Measurements from ENCODE around the gene ECE2.
"Not testable (repeated sequence)": the region's sequence is repeated elsewhere in the genome, so short reads cannot be mapped to it uniquely, and the experiment has no call there.

ECE2 gene

DNA sequence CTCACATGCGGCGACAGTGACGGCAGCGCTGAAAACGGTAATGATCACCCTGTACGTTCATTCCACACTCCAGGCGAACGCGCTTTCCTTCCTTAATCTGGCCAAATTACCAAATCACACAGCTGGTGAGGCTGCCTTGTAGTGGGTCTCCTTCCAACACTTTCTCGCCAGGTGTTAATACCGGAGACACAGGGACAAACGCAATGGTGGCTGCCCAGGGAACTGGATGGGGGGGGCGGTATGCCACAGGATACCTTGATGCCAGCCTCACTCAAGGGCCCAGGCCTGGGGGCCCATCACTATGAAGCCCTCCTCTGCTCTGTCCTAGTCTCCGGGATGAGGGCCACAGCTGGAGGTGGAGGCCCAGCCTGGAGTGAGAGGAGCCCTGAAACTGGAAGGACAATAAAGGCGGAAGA lies 13.1 kb upstream of the ECE2 start:
- DNase-seq (ENCODE audit: low read depth in 2 of 3, low spot score in 2 of 3): no peak

DNA sequence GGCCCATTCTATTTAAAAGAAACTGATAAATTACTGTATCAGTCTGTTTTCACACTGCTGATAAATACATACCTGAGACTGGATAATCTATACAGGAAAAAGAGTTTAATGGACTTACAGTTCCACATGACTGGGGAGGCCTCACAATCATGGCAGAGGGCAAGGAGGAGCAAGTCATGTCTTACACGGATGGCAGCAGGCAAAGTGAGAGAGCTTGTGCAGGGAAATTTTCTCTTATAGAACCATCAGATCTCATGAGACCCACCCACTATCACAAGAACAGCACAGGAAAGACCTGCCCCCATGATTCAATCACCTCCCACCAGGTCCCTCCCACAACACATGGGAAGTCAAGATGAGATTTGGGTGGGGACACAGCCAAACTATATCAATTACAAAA lies 8.6 kb upstream of the ECE2 start:
- not testable (repeated sequence) for DNase-seq (ENCODE audit: low read depth in 2 of 3, low spot score in 2 of 3)

DNA sequence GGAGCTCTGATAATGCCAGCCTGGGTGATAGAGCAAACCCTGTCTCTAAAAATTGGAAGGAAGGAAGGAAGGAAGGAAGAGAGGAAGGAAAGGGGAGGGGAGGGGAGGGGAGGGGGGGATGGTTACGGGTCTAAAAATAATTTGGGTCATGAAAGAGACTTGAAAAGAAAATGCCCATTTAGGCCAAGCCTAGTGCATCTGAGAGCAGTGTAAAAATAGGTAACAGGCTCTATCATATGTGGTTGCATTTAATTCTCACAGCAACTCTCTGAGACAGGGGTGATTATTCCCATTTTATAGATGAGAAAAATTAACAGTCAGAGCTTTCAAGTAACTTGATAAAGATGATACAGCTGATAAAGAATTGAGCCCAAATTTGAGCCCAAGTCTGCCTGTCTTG lies 3.6 kb upstream of the ECE2 start:
- no peak for DNase-seq (ENCODE audit: low read depth in 2 of 3, low spot score in 2 of 3)

DNA sequence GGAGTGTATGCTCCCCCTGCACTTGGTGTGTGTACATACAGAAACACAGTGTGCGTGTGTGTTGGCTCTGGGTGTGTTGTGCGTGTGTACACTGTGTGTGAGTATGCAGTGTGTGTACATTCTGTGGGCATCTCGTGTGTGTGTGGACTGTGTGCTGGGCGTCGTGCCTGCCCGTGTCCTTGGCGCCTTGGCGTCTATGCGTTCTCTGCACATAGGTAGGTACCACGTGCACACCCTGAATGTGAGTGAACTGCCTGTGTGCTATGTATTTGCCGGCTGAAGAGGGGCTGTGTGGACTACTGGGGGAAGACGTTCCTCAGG lies 481 bp upstream of the ECE2 start:
- DNase-seq (ENCODE audit: low read depth in 2 of 3, low spot score in 2 of 3): no peak

DNA sequence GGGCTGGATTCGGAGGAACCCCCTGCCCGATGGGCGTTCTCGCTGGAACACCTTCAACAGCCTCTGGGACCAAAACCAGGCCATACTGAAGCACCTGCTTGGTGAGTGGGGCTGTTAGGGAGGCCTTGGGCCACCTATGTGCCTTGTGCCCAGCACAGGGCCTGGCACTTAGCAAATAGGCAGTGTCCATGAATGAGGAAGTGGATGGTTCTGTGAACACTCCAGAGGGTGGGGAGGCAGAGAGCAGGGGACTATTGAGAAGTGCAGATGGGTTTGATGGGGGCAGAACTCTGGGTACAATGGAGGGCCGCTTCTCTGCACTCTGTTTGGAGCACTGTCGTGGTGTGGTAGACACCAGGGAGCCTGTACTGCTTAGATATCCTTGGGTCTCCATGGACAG lies 1.5 kb downstream of the ECE2 start:
- DNase-seq (ENCODE audit: low read depth in 2 of 3, low spot score in 2 of 3): no peak

GRCh38 chr3:184282941-184283340 lies 7.1 kb downstream of the ECE2 start:
- no peak for DNase-seq (ENCODE audit: low read depth in 2 of 3, low spot score in 2 of 3)

- no peak for DNase-seq (ENCODE audit: low read depth in 2 of 3, low spot score in 2 of 3)
Observed at GRCh38 chr3:184283681-184284080, 7.9 kb downstream of the ECE2 start.

- no peak for DNase-seq (ENCODE audit: low read depth in 2 of 3, low spot score in 2 of 3)
Observed at GRCh38 chr3:184284696-184285095, 8.9 kb downstream of the ECE2 start.

DNA sequence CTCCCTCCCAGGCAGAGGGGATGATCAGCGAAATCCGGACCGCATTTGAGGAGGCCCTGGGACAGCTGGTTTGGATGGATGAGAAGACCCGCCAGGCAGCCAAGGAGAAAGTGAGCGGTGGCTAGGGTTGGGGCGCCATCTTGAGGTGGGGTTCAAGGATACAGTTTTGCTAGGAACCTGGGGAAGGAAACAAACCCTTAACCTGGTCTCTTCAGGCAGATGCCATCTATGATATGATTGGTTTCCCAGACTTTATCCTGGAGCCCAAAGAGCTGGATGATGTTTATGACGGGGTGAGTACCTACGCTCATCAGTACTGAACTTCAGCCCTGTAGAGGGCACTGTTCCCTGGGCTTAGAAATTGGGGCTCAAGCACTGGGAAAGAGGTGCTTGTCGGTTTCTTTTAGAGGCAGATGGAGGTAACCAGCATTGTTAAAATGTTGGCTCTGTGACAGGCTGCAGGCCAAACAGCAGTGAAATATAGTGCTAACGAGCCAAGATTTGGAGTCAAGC lies 13.7 kb downstream of the ECE2 start:
- DNase-seq (ENCODE audit: low read depth in 2 of 3, low spot score in 2 of 3): peak; percentile 31 to 50 (median 49)

GRCh38 chr3:184290331-184290730 lies 14.5 kb downstream of the ECE2 start:
- no peak for DNase-seq (ENCODE audit: low read depth in 2 of 3, low spot score in 2 of 3)

- no peak for DNase-seq (ENCODE audit: low read depth in 2 of 3, low spot score in 2 of 3)
Observed at GRCh38 chr3:184291044-184291737, 15.4 kb downstream of the ECE2 start.

DNA sequence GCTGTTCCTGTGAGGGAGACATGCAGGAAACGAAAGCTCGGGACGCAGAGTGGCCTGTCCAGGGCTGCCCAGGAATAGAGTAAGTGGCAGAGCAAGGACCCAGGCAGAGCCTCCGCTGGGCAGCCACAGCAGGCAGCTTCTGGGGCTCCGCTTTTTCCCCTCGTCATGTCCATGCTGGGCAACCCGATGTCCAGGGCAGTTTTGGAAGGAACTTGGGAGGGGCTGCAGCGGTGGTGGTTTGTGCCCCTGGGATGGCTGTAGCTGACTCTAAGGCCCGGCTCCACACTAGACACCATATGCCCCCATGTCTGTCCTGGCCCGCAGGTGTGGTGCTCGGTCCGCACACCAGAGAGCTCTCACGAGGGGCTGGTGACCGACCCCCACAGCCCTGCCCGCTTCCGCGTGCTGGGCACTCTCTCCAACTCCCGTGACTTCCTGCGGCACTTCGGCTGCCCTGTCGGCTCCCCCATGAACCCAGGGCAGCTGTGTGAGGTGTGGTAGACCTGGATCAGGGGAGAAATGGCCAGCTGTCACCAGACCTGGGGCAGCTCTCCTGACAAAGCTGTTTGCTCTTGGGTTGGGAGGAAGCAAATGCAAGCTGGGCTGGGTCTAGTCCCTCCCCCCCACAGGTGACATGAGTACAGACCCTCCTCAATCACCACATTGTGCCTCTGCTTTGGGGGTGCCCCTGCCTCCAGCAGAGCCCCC lies 16.1 kb downstream of the ECE2 start:
- no peak for DNase-seq (ENCODE audit: low read depth in 2 of 3, low spot score in 2 of 3)

DNA sequence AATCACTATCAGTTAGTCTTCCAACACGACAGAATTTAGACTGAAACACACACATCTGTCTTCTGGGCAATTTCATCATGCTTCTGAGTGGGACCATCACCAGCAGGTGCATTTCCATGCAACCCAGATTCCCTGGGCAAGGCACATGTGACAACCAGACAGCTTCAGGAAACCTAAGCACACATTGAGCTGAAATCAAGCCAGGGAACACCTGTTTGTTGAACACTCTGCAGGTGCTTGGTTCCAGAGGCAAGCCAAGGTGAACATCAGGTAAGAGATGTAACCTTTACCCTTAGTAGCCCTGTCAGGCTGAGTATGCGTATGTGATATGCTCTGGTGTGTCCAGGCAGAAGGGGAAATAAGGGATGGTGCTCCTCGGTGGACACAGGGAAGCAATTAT lies 19.9 kb downstream of the ECE2 start:
- no peak for DNase-seq (ENCODE audit: low read depth in 2 of 3, low spot score in 2 of 3)

DNA sequence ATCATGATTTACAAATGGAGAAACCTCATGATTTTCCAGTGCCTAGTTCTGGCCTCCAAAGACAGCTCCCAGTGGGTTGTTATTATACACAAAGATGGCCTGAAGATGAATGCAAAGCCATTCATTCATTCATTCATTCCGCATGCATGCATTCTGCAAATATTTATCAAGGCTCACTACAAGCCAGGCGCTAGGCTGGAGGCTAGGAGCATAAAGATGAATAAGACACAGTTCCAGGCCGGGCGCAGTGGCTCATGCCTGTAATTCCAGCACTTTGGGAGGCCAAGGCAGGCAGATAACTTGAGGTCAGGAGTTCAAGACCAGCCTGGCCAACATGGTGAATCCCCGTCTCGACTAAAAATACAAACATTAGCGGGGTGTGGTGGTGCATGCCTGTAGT lies 20.8 kb downstream of the ECE2 start:
- DNase-seq (ENCODE audit: low read depth in 2 of 3, low spot score in 2 of 3): no peak

DNA sequence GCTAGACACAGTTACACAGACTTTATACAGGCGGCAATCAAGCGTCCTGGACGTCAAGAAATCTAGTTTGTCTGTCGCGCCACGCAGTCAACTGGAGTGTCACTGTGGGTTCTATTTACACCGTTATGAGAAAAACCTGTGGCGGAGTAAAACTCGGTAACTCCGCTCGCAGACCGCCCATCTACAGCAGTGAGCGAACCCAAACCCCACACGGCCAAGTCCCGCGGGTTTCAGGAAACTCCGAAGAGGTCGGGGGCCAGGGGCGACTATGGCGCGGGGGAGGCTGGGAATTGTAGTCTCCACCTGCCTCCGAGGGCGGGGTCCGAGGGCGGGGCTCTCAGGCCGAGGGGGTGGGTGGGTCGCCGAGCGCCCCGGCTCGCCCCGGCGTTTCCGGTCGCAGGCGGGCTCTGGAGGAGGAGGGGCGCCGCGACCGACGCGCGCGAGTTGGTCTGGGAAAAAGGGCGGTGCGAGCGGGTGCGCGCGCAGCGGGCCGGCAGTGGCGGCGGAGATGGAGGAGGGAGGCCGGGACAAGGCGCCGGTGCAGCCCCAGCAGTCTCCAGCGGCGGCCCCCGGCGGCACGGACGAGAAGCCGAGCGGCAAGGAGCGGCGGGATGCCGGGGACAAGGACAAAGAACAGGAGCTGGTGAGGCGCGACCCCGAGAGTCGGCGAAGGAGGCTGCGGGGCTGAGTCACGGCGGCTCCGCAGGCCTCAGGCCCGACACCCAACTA lies 23.1 kb downstream of the ECE2 start, which contains the start of gene PSMD2:
Gene PSMD2 (plus strand): TSS at position 483 of the 729 bp plus-strand sequence. CDS start 26 bp downstream, at position 509.
- DNase-seq (ENCODE audit: low read depth in 2 of 3, low spot score in 2 of 3): peak; percentile 88 to 99 (median 93)

GRCh38 chr3:184299488-184300377 lies 23.9 kb downstream of the ECE2 start:
- no peak for DNase-seq (ENCODE audit: low read depth in 2 of 3, low spot score in 2 of 3)

DNA sequence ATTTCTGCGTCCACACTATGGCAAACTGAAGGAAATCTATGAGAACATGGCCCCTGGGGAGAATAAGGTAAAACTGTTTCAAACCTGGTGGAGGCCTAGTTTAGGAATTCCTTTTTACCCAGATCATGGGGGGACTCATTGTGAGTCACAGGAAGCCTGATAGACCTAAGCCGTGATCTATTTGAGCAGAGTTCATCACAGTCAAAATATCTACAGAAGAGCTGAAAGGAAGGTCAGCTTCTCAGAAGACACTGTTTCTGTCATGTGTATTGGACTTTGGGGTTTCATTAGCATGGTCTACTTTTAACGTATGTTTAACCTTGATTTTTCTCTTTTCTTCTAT lies 24.5 kb downstream of the ECE2 start:
- DNase-seq (ENCODE audit: low read depth in 2 of 3, low spot score in 2 of 3): no peak

DNA sequence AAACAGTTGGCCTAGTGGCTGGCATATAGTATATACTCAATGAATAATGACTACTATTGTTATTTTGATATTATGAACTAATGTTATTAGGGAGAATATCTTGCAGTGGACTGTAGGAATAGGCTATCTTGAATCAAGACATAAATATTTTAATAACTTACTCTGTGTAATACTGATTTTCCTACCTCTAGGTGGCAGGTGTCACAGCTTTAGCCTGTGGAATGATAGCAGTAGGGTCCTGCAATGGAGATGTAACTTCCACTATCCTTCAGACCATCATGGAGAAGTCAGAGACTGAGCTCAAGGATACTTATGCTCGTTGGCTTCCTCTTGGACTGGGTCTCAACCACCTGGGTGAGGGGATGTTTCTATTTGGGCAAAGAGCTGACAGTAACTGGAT lies 29.8 kb downstream of the ECE2 start:
- no peak for DNase-seq (ENCODE audit: low read depth in 2 of 3, low spot score in 2 of 3)

DNA sequence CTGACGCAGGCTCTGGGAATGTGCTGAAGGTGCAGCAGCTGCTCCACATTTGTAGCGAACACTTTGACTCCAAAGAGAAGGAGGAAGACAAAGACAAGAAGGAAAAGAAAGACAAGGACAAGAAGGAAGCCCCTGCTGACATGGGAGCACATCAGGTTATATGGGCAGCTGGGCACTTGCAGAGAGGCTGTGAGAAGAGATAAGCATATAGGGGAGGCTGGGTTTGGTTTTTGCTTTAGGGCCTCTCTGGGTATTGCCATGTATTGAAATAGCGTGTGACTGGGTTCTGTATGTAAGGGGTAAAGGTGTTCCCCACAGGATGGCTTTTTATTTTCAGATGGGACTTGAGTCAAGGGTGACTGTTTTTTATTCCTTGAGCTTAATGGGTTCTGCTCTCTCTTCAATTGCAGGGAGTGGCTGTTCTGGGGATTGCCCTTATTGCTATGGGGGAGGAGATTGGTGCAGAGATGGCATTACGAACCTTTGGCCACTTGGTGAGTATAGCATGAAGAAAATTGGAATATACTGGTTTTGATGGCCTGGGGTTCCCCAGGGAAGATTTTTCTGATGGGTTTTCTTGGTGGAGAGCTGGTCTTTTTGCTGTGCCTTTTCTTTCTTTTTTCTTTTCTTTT lies 30.6 kb downstream of the ECE2 start:
- DNase-seq (ENCODE audit: low read depth in 2 of 3, low spot score in 2 of 3): no peak

DNA sequence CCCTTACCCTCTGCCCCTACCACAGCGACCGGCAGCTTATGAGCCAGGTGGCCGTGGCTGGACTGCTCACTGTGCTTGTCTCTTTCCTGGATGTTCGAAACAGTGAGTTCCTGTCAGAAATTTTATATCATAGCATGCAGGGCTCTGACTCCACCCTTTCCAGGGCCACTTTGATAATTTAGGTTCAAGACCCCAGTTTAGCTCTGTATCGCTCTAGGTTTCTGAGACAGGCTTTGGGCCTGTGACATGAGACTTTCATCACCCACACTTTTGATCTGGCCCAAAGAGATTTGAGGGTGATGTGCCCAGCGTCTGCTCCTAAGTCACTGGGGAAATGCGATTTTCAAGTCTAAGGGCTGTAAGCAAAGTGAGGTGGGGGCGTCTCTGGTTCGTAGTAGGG lies 32.1 kb downstream of the ECE2 start:
- DNase-seq (ENCODE audit: low read depth in 2 of 3, low spot score in 2 of 3): no peak

- DNase-seq (ENCODE audit: low read depth in 2 of 3, low spot score in 2 of 3): no peak
Observed at GRCh38 chr3:184308744-184309143, 32.9 kb downstream of the ECE2 start.
